Left colon (tissue), 2 donors: Measurements from ENCODE around the gene CEP85. TPM values are rescaled to one million over a fixed set of nuclear protein-coding genes. Genes with fewer than 3 reads are reported as not detected.
A peak's percentile ranks its signal among the peaks of the same experiment; 100 is the strongest.

Source experiments
- ATAC-seq: fragments of 200-7000 bp; cut with Tn5 transposase; one replicate; pipeline ENCODE4 v1.9.1; 2020; ENCODE audit warnings: mild to moderate bottlenecking, moderate library complexity
- DNase-seq, 2 donors: peaks; one replicate each; pipeline ENCODE4 v3.0.0-alpha.2; 2020
- intact Hi-C, 2 donors: fragments of 100-400 bp; cut with DNase I in 1 of 2; cut with micrococcal nuclease in 1 of 2; formaldehyde crosslinking; loops; one replicate each; pipeline versions ENCODE4 v1.11.2 to v1.14.0; 2022; cut with DNase I, micrococcal nuclease
- long read RNA-seq: library from polyadenylated mRNA; unstranded; transcript quantifications from one replicate; pipeline ENCODE4 v2.0.0, GENCODE V29; 2021
- total RNA-seq, 2 donors: library from RNA; stranded (reverse); fragmentation: NEBNext Ultra II Directional; extraction: Animal tissue kit (Norgen Biotek cat#: 25700); gene quantifications; one replicate each; pipeline ENCODE4 v1.2.1, GENCODE V29; 2021
- donor health status: DM: no; HTN: no; CAD: no.
- donor health status: DM: yes; HTN: yes; CAD: no.

Gene CEP85, protein sequence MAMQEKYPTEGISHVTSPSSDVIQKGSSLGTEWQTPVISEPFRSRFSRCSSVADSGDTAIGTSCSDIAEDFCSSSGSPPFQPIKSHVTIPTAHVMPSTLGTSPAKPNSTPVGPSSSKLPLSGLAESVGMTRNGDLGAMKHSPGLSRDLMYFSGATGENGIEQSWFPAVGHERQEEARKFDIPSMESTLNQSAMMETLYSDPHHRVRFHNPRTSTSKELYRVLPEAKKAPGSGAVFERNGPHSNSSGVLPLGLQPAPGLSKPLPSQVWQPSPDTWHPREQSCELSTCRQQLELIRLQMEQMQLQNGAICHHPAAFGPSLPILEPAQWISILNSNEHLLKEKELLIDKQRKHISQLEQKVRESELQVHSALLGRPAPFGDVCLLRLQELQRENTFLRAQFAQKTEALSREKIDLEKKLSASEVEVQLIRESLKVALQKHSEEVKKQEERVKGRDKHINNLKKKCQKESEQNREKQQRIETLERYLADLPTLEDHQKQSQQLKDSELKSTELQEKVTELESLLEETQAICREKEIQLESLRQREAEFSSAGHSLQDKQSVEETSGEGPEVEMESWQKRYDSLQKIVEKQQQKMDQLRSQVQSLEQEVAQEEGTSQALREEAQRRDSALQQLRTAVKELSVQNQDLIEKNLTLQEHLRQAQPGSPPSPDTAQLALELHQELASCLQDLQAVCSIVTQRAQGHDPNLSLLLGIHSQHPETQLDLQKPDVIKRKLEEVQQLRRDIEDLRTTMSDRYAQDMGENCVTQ
- 10 to 100 TPM; 11.4 to 16.7 TPM for total RNA-seq
- long read RNA-seq, partial matches to known transcripts: 1 of 8 reads
- long read RNA-seq, other reads (novel, unspliced or antisense): 2 of 8 reads

- peak; percentile 95 for ATAC-seq
- intact Hi-C loops: loop anchor here in 1 of 2 donors (10.0 kb wide), 1 partner anchor 59 kb away; the partner anchor contains the start of genes CNKSR1 and ZNF593OS
- peak; percentile 97 to 99 for DNase-seq
Observed at GRCh38 chr1:26233903-26234643, at the start of gene CEP85. Gene CEP85, plus strand, starts transcription at chr1:26234200. Its CDS starts 5,584 bp downstream, at chr1:26239784.

GRCh38 chr1:26184883-26185282 is 49.1 kb upstream of the CEP85 start:
- ATAC-seq (no peak), DNase-seq (no peak)
- intact Hi-C loops: no loop called here

- intact Hi-C loops: no loop called here
Observed at GRCh38 chr1:26187882-26188281, 46.1 kb upstream of the CEP85 start.

DNA sequence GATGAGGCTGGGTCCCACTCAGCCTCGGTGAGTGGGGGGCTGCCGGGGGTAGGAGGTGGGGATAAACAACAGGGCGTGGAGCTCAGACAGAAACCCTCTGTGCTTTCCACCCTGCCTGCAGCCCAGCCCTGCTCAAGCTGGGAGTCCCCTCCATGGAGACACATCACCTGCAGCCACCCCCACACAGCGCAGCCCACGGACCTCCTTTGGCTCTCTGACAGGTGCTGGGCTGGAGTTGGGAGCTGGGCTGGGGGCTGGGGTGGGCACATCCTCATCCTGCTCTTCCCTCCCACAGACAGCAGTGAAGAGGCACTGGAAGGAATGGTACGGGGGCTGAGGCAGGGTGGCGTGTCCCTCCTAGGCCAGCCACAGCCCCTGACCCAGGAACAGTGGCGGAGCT is 45.5 kb upstream of the CEP85 start:
- intact Hi-C loops: no loop called here
- ATAC-seq (no peak), DNase-seq (no peak)

More at GRCh38 chr1:26187882-26188281, 46.1 kb upstream of the CEP85 start:
- ATAC-seq (no peak), DNase-seq (no peak)

DNA sequence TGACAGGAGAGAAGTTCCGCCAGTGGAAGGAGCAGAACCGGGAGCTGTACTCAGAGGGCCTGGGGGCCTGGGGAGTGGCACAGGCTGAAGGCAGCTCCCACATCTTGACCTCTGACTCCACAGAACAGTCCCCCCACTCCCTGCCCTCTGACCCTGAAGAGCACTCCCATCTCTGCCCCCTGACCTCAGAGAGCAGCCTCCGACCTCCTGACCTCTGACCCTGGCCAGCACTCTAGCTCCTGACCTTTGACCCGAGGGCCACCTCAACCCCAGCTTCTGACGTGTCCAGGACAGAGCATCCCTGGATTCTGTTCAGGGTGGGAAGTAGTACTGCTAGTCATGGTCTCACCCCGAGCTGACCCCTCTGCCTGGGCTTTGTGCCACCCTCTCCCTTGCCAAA is 44.7 kb upstream of the CEP85 start:
- intact Hi-C loops: no loop called here
- no peak for ATAC-seq

DNA sequence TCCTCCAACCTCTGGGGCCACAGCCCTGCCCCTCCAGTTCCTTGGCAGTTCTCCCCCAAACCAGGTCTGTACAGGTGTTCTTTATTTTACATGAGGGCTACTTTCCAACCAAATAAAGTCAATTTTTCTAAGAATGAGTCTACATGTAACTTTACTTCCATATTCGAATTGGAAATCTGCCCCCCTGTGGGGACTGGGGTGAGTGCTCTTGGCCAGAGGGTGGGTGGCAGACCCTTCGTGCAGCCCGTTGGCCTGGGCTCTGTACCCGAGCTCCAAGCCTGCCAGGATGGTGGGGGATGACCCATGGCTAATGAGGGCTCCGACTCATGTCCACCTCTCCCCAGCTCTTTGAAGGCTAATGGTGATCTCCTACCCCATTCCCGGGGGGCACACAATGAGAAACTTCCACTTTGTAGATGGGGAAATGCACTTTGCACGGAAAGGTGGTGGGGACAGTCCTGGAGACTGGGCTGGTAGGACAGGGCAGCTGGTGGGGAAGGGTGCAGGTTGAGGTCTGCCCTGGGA is 44.2 kb upstream of the CEP85 start:
- ATAC-seq: peak; percentile 7
- DNase-seq: no peak
- intact Hi-C loops: no loop called here

More for the DNA sequence above, 44.7 kb upstream of the CEP85 start:
- DNase-seq: no peak

DNA sequence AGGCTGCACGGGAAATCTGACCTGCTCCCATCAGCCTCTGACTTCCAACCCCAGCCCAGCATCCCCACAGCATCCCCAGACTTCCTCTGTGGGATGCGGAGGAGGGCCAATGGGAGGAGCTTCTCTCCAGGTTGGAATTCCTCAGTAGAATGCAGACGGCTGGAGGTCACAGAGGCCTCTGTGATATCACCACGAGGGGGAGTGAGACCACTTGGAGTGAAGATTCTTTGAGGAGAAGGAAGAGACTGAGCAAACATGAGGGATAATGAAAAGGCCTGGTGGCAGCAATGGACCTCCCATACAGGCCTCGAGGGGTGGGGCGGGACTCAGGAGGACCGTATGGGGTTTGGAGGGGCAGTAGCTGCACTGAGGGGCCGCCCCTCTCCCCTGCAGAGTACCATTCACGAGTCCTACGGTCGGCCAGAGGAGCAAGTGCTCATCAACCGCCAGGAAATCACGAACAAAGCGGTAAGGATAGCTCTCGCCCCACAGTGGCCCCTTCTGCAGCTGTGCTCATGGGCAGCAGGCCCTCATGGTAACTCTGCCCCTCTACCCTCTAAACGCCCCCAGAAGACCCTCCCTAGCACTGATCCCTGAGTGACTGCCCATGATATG is 43.5 kb upstream of the CEP85 start, which contains the start of gene CATSPER4:
Gene CATSPER4, plus strand, starts transcription at position 230 of the 615 bp plus-strand sequence. Its CDS starts 26 bp downstream, at position 256.
- DNase-seq (no peak), ATAC-seq (peak; percentile 62)
- intact Hi-C loops: no loop called here

DNA sequence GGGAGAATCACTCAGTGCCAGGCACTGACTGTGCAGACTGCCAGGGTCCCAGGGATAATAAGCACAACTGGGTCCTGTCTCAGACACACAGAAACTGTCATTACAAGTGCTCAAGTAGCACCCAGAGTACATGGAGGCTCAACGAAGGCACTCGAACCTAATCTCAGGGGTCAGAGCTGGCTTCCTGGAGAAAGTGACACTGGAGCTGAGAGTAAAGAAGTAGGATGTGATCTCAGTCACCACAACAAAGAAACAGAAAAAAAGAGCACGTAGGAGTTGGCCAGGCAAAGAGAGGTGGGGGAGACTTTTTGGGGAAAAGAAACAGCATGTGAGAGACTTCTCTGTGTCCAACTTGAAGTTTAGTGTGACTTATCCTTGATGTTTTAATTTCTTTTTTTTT is 42.3 kb upstream of the CEP85 start:
- DNase-seq (no peak), ATAC-seq (no peak)
- intact Hi-C loops: no loop called here

- intact Hi-C loops: no loop called here
- no peak for ATAC-seq
- DNase-seq: no peak
Observed at GRCh38 chr1:26195805-26196204, 38.2 kb upstream of the CEP85 start.

- intact Hi-C loops: no loop called here
- no peak for ATAC-seq
Observed at GRCh38 chr1:26197301-26197700, 36.7 kb upstream of the CEP85 start.

GRCh38 chr1:26197813-26198212 is 36.2 kb upstream of the CEP85 start:
- no peak for DNase-seq
- intact Hi-C loops: no loop called here
- ATAC-seq: no peak

More at GRCh38 chr1:26197301-26197700, 36.7 kb upstream of the CEP85 start:
- no peak for DNase-seq

GRCh38 chr1:26200413-26200812 is 33.6 kb upstream of the CEP85 start:
- ATAC-seq (no peak), DNase-seq (no peak)
- intact Hi-C loops: no loop called here

GRCh38 chr1:26203642-26204318 is 30.2 kb upstream of the CEP85 start:
- intact Hi-C loops: no loop called here
- ATAC-seq: no peak

GRCh38 chr1:26210147-26210870 is 23.7 kb upstream of the CEP85 start:
- DNase-seq (no peak), ATAC-seq (no peak)
- intact Hi-C loops: no loop called here

More at GRCh38 chr1:26203642-26204318, 30.2 kb upstream of the CEP85 start:
- DNase-seq: no peak

DNA sequence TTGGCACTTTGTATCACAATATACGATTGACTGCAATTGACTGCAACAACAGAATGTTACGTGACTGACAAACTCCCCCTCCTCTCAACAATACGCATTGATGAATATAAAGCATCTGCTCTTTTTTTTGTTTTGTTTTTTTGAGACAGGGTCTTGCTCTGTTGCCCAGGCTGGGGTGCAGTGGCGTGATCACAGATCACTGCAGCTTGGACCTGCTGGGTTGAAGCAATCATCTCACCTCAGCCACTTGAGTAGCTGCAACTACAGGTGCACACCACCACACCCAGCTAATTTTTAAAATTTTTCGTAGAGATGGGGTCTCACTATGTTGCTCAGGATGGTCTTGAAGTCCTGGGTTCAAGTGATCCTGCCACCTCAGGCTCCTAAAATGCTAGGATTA is 21.3 kb upstream of the CEP85 start:
- ATAC-seq (no peak), DNase-seq (no peak)
- intact Hi-C loops: no loop called here

- no peak for ATAC-seq
- no peak for DNase-seq
- intact Hi-C loops: no loop called here
Observed at GRCh38 chr1:26213335-26213905, 20.6 kb upstream of the CEP85 start.

- ATAC-seq: no peak
- intact Hi-C loops: no loop called here
- no peak for DNase-seq
Observed at GRCh38 chr1:26215246-26215645, 18.8 kb upstream of the CEP85 start.
